IMR-90 (cell line): Measurements from ENCODE around the gene STAT4.

Experiments used
- BHLHE40 ChIP-seq: fragments of 150-350 bp; IDR thresholded peaks from 2 replicates; pipeline ENCODE4 v1.6.1; 2016; ENCODE audit warnings: mild to moderate bottlenecking, low read depth, low read length
- FOS ChIP-seq: fragments of 150-350 bp; IDR thresholded peaks from 2 replicates; pipeline ENCODE4 v1.6.1; 2016; ENCODE audit warnings: low read depth, low read length
- MAFK ChIP-seq: IDR thresholded peaks from 2 replicates; pipeline ENCODE4 v1.6.1; 2012; ENCODE audit warnings: low read depth, low read length, improper control_type of control experiment
- MAZ ChIP-seq: IDR thresholded peaks from 2 replicates; pipeline ENCODE4 v1.6.1; 2012; ENCODE audit warnings: low read depth, mild to moderate bottlenecking, low read length, improper control_type of control experiment, moderate library complexity, borderline replicate concordance
- POLR2A ChIP-seq: IDR thresholded peaks from 2 replicates; pipeline ENCODE4 v1.6.1; 2012; ENCODE audit warnings: mild to moderate bottlenecking, low read depth, low read length
- RAD21 ChIP-seq: IDR thresholded peaks from 2 replicates; pipeline ENCODE4 v1.6.1; 2012; ENCODE audit warnings: low read length, improper control_type of control experiment
- RCOR1 ChIP-seq: IDR thresholded peaks from 2 replicates; pipeline ENCODE4 v1.6.1; 2012; ENCODE audit warnings: mild to moderate bottlenecking, low read length, improper control_type of control experiment; ENCODE audit not compliant: insufficient replicate concordance
- SMC3 ChIP-seq: fragments of 150-350 bp; IDR thresholded peaks from 2 replicates; pipeline ENCODE4 v1.6.1; 2016; ENCODE audit warnings: low read depth, mild to moderate bottlenecking, antibody characterized with exemption, low read length, moderate library complexity
- USF2 ChIP-seq: fragments of 150-350 bp; IDR thresholded peaks from 2 replicates; pipeline ENCODE4 v1.6.1; 2017; ENCODE audit warnings: mild to moderate bottlenecking, antibody characterized with exemption, low read length, low read depth
- TF ChIP-seq, protein P1 (sequence below): conservative IDR thresholded peaks from 2 replicates; pipeline ENCODE4 v1.5.1; 2012; ENCODE audit warnings: mild to moderate bottlenecking, low read depth, low read length, improper control_type of control experiment

- TF ChIP-seq, protein P1, sequence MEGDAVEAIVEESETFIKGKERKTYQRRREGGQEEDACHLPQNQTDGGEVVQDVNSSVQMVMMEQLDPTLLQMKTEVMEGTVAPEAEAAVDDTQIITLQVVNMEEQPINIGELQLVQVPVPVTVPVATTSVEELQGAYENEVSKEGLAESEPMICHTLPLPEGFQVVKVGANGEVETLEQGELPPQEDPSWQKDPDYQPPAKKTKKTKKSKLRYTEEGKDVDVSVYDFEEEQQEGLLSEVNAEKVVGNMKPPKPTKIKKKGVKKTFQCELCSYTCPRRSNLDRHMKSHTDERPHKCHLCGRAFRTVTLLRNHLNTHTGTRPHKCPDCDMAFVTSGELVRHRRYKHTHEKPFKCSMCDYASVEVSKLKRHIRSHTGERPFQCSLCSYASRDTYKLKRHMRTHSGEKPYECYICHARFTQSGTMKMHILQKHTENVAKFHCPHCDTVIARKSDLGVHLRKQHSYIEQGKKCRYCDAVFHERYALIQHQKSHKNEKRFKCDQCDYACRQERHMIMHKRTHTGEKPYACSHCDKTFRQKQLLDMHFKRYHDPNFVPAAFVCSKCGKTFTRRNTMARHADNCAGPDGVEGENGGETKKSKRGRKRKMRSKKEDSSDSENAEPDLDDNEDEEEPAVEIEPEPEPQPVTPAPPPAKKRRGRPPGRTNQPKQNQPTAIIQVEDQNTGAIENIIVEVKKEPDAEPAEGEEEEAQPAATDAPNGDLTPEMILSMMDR: no peak
- TF ChIP-seq FOS (no peak), SMC3 (no peak), RCOR1 (no peak), BHLHE40 (no peak), MAZ (no peak), POLR2A (no peak), MAFK (no peak), RAD21 (no peak), USF2 (no peak)
Measured at GRCh38 chr2:191144217-191144616, 6.6 kb downstream of the STAT4 start.
